GM18520 (cell line): ENCODE data around the gene CDH4.

Experiments used
- ATAC-seq: cut with Tn5 transposase; IDR thresholded peaks from one replicate; pipeline ENCODE4 v1.9.1; 2021; ENCODE audit not compliant: unreplicated experiment

CDH4 gene

DNA sequence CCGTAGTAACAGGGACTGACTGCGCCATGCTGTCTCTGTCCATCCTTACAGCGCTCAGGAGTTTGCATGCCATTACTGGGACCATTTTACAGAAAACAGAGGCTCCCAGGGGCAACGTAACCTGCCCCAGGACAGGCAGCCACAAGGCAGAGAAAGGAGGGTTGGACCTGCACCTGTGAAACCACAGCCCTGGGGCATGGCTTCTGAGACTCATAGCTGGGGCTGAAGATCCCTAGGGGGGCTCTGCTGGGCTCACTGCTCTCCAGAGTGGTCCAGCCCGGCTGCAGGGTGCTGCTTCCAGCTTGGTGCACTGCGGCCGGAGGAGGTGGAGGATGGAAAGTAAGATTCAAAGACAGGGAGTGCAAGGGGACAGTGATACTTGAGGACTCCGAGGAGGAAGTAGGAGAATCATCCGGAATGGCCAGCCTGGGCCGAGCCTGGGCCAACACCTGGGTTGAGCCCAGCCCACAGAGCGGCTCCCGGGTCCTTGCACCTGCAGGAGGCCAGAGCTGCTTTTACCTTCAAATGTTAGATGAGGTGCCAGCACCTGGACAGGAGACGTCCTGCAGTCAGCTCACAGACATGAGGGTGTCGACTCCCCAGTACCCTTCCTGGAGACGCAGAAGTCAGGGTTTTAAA, 183.2 kb downstream of the CDH4 start:
- ATAC-seq: no peak

GRCh38 chr20:61435823-61436220, 183.8 kb downstream of the CDH4 start:
- no peak for ATAC-seq

- ATAC-seq: no peak
These were observed 184.2 kb downstream of the CDH4 start for GRCh38 chr20:61436283-61436666.

DNA sequence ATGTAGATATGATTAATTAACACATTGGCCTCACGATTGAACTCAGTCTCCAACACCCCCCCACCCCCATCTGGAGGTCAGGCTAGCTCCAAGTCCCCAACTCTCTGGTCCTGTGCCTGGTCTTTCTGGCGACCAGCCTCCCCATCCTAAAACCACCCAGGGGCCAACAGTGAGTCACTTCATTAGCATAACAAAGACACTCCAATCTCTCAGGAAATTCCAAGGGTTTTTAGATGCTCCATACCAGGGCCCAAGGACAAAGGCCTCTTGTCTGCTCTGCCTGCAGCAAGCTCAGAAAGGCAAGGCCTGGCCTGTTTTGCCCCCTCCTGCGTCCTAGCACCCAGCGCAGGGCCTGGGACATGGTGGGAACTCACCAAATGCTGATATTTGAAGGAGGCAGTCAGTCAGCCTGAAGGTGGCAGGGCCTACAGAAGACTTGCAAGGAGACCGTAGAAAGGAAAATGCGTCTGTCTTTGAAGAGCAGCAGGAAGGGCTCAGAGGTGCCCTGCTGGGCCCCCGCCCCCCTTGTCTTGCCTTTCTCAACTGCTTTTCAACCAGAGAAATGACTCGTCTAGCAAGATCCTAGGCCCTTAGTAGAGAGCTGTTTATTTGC, 184.7 kb downstream of the CDH4 start:
- no peak for ATAC-seq

GRCh38 chr20:61437280-61438206, 185.5 kb downstream of the CDH4 start:
- ATAC-seq: no peak

DNA sequence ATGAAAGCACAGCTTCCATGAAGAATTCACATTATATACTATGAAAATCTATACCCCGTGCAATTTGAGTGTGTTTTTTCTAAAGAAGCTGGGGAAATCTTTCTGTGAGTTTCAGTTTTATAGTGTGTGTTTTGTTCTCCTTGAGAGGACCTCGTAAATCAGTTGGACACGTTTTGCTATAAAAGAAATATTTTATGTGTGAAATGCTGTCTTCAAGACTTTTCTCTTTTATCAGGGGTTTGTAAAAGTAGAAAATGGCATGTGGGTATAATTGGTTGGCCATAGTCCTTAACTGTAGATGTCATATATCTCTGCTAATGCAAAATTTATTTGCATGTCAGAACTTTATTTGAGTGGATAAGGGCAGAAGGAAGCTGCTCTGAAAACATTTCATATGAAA, 186.2 kb downstream of the CDH4 start:
- no peak for ATAC-seq

DNA sequence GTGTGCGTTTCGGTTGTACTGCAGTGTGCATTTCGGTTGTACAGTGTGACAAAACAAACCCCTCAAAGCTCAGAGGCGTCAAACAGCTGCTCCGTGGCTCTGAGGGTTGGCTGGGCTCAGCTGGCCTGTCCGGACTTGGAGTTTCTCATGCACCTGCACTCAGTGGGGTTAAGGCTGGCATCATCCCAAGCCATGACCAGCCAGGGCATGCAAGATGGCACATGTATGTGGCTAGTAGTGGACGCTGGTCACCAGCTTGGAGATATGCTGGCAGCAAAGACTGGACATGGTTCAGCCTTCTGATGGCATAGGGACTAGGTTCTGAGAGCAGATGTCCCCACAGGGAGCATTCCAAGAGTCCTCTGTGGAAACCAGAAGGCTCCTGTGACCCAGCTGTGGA, 187.2 kb downstream of the CDH4 start:
- ATAC-seq: no peak

- ATAC-seq: no peak
These were observed 188.5 kb downstream of the CDH4 start for GRCh38 chr20:61440548-61441055.

GRCh38 chr20:61441537-61441936, 189.5 kb downstream of the CDH4 start:
- no peak for ATAC-seq

- no peak for ATAC-seq
These were observed 190.1 kb downstream of the CDH4 start for GRCh38 chr20:61442075-61442670.

- no peak for ATAC-seq
These were observed 190.7 kb downstream of the CDH4 start for GRCh38 chr20:61442718-61443117.

GRCh38 chr20:61443443-61444126, 191.5 kb downstream of the CDH4 start:
- ATAC-seq: no peak

DNA sequence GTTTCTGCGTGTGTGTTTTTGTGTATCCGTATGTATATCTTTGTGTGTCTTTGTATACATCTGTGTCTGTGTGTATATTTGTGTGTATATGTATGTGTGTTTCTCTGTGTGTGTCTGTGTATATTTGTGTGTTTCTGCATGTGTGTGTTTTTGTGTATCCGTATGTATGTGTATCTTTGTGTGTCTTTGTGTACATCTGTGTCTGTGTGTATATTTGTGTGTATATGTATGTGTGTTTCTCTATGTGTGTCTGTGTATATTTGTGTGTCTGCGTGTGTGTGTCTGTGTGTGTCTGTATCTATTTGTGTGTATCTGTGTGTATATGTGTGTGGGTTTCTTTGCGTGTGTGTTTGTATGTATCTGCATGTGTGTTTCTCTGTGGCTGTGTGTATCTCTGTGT, 192.6 kb downstream of the CDH4 start:
- no peak for ATAC-seq

DNA sequence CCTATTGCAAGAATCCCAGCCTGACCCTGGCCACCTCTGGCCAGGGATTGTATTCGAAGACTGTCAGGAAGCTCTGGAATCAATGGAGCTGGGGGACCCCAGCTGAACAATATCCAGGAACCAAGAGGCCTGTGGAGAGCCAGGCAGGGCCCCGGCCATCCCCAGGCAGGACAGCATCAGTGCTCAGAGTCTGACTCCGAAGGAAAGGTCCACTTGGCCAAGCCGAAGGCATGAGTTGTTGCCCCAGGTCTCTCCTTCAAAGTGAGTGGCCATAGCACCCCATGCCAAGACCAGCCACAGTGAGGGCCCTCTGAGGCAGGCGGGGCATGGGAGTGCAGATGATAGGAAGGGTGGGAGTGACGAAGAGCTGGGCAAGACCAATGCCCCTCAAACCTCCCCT, 193.1 kb downstream of the CDH4 start:
- no peak for ATAC-seq

DNA sequence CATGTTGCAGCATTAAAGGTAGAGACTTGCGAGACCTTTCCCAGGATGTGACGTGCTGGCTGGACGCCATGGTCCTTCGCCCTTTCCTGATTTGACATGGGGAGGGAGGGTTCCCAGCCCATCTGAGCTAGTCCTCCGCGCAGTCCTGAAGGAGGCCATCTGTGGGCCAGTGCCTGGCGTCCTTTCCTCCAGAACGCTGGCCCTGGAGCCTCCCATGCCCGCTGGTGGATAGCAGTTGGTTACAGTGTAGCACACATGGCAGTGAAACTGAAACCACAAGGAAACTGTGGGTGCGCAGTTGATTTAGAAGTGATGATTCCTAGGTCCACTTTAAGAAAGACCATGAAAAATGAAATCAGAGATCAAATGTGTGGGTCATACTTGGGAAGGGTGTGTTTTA, 193.7 kb downstream of the CDH4 start:
- no peak for ATAC-seq

GRCh38 chr20:61447952-61448351, 195.9 kb downstream of the CDH4 start:
- no peak for ATAC-seq

- ATAC-seq: no peak
These were observed 196.3 kb downstream of the CDH4 start for GRCh38 chr20:61448386-61448785.

GRCh38 chr20:61449057-61449609, 197.1 kb downstream of the CDH4 start:
- ATAC-seq: no peak

DNA sequence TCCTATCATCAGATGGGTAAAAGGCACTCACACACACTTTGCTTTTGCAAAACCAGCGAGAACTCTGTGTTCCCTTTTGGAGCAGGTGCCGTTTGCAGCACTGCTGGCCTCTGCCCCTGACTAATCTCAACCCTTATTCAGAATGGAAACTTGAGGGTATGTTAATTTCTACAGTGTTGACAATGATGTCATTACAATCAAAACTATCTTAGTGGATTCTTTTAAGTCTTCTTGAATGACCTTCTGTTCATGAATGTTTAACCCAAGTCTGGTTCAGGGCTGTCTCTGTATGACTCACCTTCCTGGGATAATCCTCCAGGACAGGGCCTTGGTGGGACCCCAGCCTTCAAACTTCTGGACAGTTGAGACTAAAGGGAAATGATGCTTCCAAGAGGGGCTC, 197.9 kb downstream of the CDH4 start:
- no peak for ATAC-seq

DNA sequence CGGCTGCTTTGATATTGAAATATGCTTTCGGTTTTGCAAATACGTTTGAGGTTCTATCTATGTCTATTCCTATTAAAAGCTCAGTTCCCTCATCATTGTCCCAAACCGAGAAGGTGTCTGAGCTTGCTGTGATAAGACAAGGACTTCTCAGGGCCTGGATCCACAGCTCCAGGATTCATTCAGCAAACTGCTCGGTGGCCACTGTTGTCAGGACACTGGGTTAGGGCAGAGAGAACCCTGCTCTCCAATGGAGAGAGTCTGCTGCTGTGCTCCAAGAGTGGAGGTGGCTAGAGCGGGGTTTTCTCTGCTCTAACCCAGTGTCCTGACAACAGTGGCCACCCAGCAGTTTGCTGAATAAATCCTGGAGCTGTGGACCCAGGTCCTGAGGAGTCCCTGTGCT, 198.5 kb downstream of the CDH4 start:
- no peak for ATAC-seq

GRCh38 chr20:61451009-61451408, 198.9 kb downstream of the CDH4 start:
- no peak for ATAC-seq
